Parathyroid adenoma (tissue), 2 donors: Measurements from ENCODE around the gene OBSL1.
A peak's percentile ranks its signal among the peaks of the same experiment; 100 is the strongest.

ENCODE experiments used
- H2AFZ ChIP-seq: fragments of 300-600 bp; sonication (generic); one replicate; pipeline ENCODE4 v1.7.0; 2017; ENCODE audit warnings: antibody characterized with exemption, mild to moderate bottlenecking
- H3K27ac ChIP-seq: fragments of 300-600 bp; sonication (generic); one replicate; pipeline ENCODE4 v1.7.0; 2017
- H3K27me3 ChIP-seq: fragments of 300-600 bp; sonication (generic); one replicate; pipeline ENCODE4 v1.7.0; 2017; ENCODE audit warnings: low read length; ENCODE audit not compliant: control insufficient read depth, insufficient read depth
- H3K36me3 ChIP-seq: fragments of 300-600 bp; sonication (generic); one replicate; pipeline ENCODE4 v1.7.0; 2017; ENCODE audit warnings: low read length; ENCODE audit not compliant: control insufficient read depth, insufficient read depth
- H3K4me1 ChIP-seq: fragments of 300-600 bp; sonication (generic); one replicate; pipeline ENCODE4 v1.7.0; 2017; ENCODE audit warnings: control low read depth
- H3K4me2 ChIP-seq: fragments of 300-600 bp; sonication (generic); one replicate; pipeline ENCODE4 v1.7.0; 2017; ENCODE audit warnings: low read length
- H3K4me3 ChIP-seq: fragments of 300-600 bp; sonication (generic); one replicate; pipeline ENCODE4 v1.7.0; 2017; ENCODE audit warnings: low read depth, low read length
- H3K79me2 ChIP-seq: fragments of 300-600 bp; sonication (generic); one replicate; pipeline ENCODE4 v1.7.0; 2017; ENCODE audit warnings: control low read depth
- H3K9ac ChIP-seq: fragments of 300-600 bp; sonication (generic); one replicate; pipeline ENCODE4 v1.7.0; 2017; ENCODE audit warnings: mild to moderate bottlenecking
- H3K9me3 ChIP-seq: fragments of 300-600 bp; sonication (generic); one replicate; pipeline ENCODE4 v1.7.0; 2017; ENCODE audit warnings: low read length; ENCODE audit not compliant: control insufficient read depth
- CTCF ChIP-seq: fragments of 300-600 bp; sonication (generic); IDR thresholded peaks from one replicate; pipeline ENCODE4 v1.7.0; 2017; ENCODE audit warnings: antibody characterized with exemption, mild to moderate bottlenecking
- donor health status: primary hyperparathyroidism.

Gene OBSL1

GRCh38 chr2:219543596-219544358, 27.6 kb downstream of the OBSL1 start, which contains the start of the genes CHPF and TMEM198:
CHPF (minus strand) TSS chr2:219543809; CDS start chr2:219543538, 271 bp downstream.
TMEM198 (plus strand) TSS chr2:219544028; CDS start chr2:219544728, 700 bp downstream.
- H3K4me1 ChIP-seq, result peaks cover 24% of the 10 kb centered on the region
- peak within 1 kb of the TSS; percentile 91 for H3K27ac ChIP-seq
- no peaks in the 10 kb centered on the region for H3K9me3 ChIP-seq
- no peaks in the 10 kb centered on the region for H3K27me3 ChIP-seq
- TF ChIP-seq CTCF, result no peak
- peak within 1 kb of the TSS; percentile 89 for H3K9ac ChIP-seq
- H2AFZ ChIP-seq, result peak within 1 kb of the TSS; percentile 99
- peak within 1 kb of the TSS; percentile 72 for H3K4me3 ChIP-seq
- peak within 1 kb of the TSS; percentile 91 for H3K4me2 ChIP-seq
- no peaks in the 10 kb centered on the region for H3K36me3 ChIP-seq
- peaks cover 5% of the 10 kb centered on the region for H3K79me2 ChIP-seq

- no peaks in the 10 kb centered on the region for H3K27me3 ChIP-seq
- peak overlapping the region; percentile 72 for H3K4me3 ChIP-seq
- H3K9me3 ChIP-seq, result no peaks in the 10 kb centered on the region
- peak overlapping the region; percentile 99 for H2AFZ ChIP-seq
- no peaks in the 10 kb centered on the region for H3K36me3 ChIP-seq
- TF ChIP-seq CTCF, result no peak
- peak overlapping the region; percentile 91 for H3K27ac ChIP-seq
- H3K4me1 ChIP-seq, result peaks cover 24% of the 10 kb centered on the region
- peak overlapping the region; percentile 89 for H3K9ac ChIP-seq
- peak overlapping the region; percentile 91 for H3K4me2 ChIP-seq
- peaks cover 5% of the 10 kb centered on the region for H3K79me2 ChIP-seq
Measured at GRCh38 chr2:219542931-219543595, 28.3 kb downstream of the OBSL1 start.

- H3K9me3 ChIP-seq, result no peaks in the 10 kb centered on the region
- H3K27ac ChIP-seq, result peak overlapping the region; percentile 25
- peaks cover 24% of the 10 kb centered on the region for H3K4me1 ChIP-seq
- H2AFZ ChIP-seq, result peak overlapping the region; percentile 36
- H3K9ac ChIP-seq, result no peak overlapping the region
- H3K4me3 ChIP-seq, result peak overlapping the region; percentile 72
- peak overlapping the region; percentile 91 for H3K4me2 ChIP-seq
- TF ChIP-seq CTCF, result peak; percentile 96
- H3K79me2 ChIP-seq, result peaks cover 12% of the 10 kb centered on the region
- H3K36me3 ChIP-seq, result no peaks in the 10 kb centered on the region
- H3K27me3 ChIP-seq, result no peaks in the 10 kb centered on the region
Measured at GRCh38 chr2:219541611-219542180, 29.6 kb downstream of the OBSL1 start.

- Histone ChIP-seq H3K4me2 (no peak overlapping the region), H3K27me3 (no peaks in the 10 kb centered on the region), H3K4me1 (peaks cover 24% of the 10 kb centered on the region), H2AFZ (peak overlapping the region; percentile 36), H3K9me3 (no peaks in the 10 kb centered on the region), H3K4me3 (no peak overlapping the region), H3K79me2 (peaks cover 12% of the 10 kb centered on the region), H3K27ac (no peak overlapping the region), H3K9ac (no peak overlapping the region), H3K36me3 (no peaks in the 10 kb centered on the region)
- TF ChIP-seq CTCF, result no peak
Measured at GRCh38 chr2:219540784-219541504, 30.4 kb downstream of the OBSL1 start.
